CD4-positive, alpha-beta T cell (primary cell): Measurements from ENCODE around the gene STAT6. TPM values are rescaled to one million over a fixed set of nuclear protein-coding genes. Genes with fewer than 3 reads are reported as not detected.

ENCODE experiments used
- ATAC-seq: fragments of 200-7000 bp; cut with Tn5 transposase; one replicate; pipeline ENCODE4 v1.10.0; 2022; ENCODE audit warnings: mild to moderate bottlenecking; ENCODE audit not compliant: poor library complexity
- CTCF ChIA-PET: fragments of 350-600 bp; sonication (Branson Sonifier 250); formaldehyde crosslinking; loops from one replicate; lab custom pipeline; 2021; ENCODE audit warnings: antibody characterized with exemption, inconsistent platforms; lab: Charles Lee
- POLR2A ChIA-PET: fragments of 350-600 bp; sonication (Branson Sonifier 250); formaldehyde crosslinking; loops from one replicate; lab custom pipeline; 2021; ENCODE audit warnings: antibody characterized with exemption, inconsistent platforms; lab: Charles Lee
- DNase-seq, 14 experiments: peaks; one replicate each; pipeline ENCODE4 v3.0.0-alpha.2; 2013 to 2020; ENCODE audit warnings: mixed read lengths in 2 of 14
- H3K27ac ChIP-seq, 2 donors: one replicate each; pipeline versions ENCODE4 v1.5.1 to v1.7.0; 2013; ENCODE audit warnings: low read length in 2 of 2, low read depth in 1 of 2, mild to moderate bottlenecking in 1 of 2
- H3K27me3 ChIP-seq, 2 experiments: 1 replicate in 1 of 2; 2 replicates in 1 of 2; pipeline versions ENCODE4 v1.6.1 to v1.7.0; 2013; ENCODE audit warnings: low read length in 2 of 2, control low read depth in 1 of 2, mild to moderate bottlenecking in 1 of 2, moderate library complexity in 1 of 2; ENCODE audit not compliant: insufficient read depth in 2 of 2, control insufficient read depth in 1 of 2
- H3K36me3 ChIP-seq: one replicate; pipeline ENCODE4 v1.6.1; 2013; ENCODE audit warnings: low read length, control low read depth; ENCODE audit not compliant: insufficient read depth
- H3K4me1 ChIP-seq: one replicate; pipeline ENCODE4 v1.6.1; 2013; ENCODE audit warnings: low read length, control low read depth; ENCODE audit not compliant: insufficient read depth
- H3K4me3 ChIP-seq: one replicate; pipeline ENCODE4 v1.5.1; 2013; ENCODE audit warnings: mild to moderate bottlenecking, low read length, moderate library complexity
- H3K9me3 ChIP-seq, 2 experiments: 1 replicate in 1 of 2; 2 replicates in 1 of 2; pipeline versions ENCODE4 v1.6.1 to v1.7.0; 2013; ENCODE audit warnings: low read length in 2 of 2, mild to moderate bottlenecking in 2 of 2, control low read depth in 1 of 2, moderate library complexity in 1 of 2; ENCODE audit not compliant: control insufficient read depth in 1 of 2, insufficient read depth in 1 of 2
- H3K27ac Mint-ChIP-seq: one replicate; pipeline ENCODE4 v1.8.0; 2020; ENCODE audit warnings: mixed read lengths
- H3K27me3 Mint-ChIP-seq: one replicate; pipeline ENCODE4 v1.8.0; 2021; ENCODE audit warnings: mixed read lengths
- H3K36me3 Mint-ChIP-seq: one replicate; pipeline ENCODE4 v1.8.0; 2021; ENCODE audit warnings: low read depth, mixed read lengths
- H3K4me1 Mint-ChIP-seq: one replicate; pipeline ENCODE4 v1.8.0; 2021; ENCODE audit warnings: low read depth, mixed read lengths
- H3K4me3 Mint-ChIP-seq: one replicate; pipeline ENCODE4 v1.8.0; 2020; ENCODE audit warnings: mild to moderate bottlenecking, mixed read lengths
- H3K9me3 Mint-ChIP-seq: one replicate; pipeline ENCODE4 v1.8.0; 2020; ENCODE audit warnings: mixed read lengths
- intact Hi-C, 2 experiments: fragments of 100-400 bp; cut with DNase I in 1 of 2; cut with micrococcal nuclease in 1 of 2; formaldehyde crosslinking; loops; one replicate each; pipeline versions ENCODE4 v1.15.1 to v1.9.0; 2023 to 2025; cut with DNase I, micrococcal nuclease
- total RNA-seq, 174 experiments: library from RNA in 2 of 174; stranded (reverse) in 2 of 174; gene quantifications; one replicate each; pipeline ENCODE4 v1.2.3 and lab custom pipeline; 2021 to 2026
- TF ChIP-seq, protein P1 (sequence below): fragments of 200-600 bp; IDR thresholded peaks from one replicate; pipeline ENCODE4 v1.8.0; 2022; ENCODE audit warnings: antibody characterized with exemption, mild to moderate bottlenecking

STAT6 gene
- total RNA-seq, 2 experiments from 2014 or later, result 133 to 144 TPM

DNA sequence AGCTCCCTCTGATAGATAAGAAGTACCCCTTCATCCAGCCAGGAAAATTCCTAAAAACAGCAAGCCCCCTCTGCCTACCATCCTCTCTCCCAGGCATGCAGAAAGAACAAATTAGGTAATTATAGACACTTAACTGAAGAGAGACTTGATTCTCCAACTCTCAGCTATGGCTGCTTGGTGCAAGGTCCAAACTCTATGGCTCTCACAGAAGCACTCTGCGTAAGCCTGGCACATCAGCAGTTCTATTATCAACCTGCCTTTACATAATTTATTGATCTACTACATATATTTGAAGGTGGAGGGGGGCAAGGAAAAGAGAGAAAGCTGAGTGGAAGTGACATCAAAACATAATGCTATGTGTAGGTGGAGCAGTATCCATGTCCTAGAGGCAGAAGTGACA lies 60.2 kb downstream of the STAT6 start:
- H3K27ac Mint-ChIP-seq, result no peak overlapping the region
- no peaks in the 10 kb centered on the region for H3K9me3 ChIP-seq
- intact Hi-C loops, result no loop called here
- H3K4me1 ChIP-seq, result peaks cover 20% of the 10 kb centered on the region
- no peaks in the 10 kb centered on the region for H3K36me3 Mint-ChIP-seq
- CTCF ChIA-PET, result interaction anchor here (1.9 kb wide), 1 partner anchor 61 kb away, joined by 5 read pairs; the partner anchor contains the start of gene STAT6
- H3K27me3 ChIP-seq, result no peaks in the 10 kb centered on the region
- H3K4me3 ChIP-seq, result no peak overlapping the region
- H3K27ac ChIP-seq, result no peak overlapping the region
- DNase-seq (no peak), ATAC-seq (no peak)
- H3K4me3 Mint-ChIP-seq, result no peak overlapping the region
- H3K27me3 Mint-ChIP-seq, result no peaks in the 10 kb centered on the region
- TF ChIP-seq, protein P1, sequence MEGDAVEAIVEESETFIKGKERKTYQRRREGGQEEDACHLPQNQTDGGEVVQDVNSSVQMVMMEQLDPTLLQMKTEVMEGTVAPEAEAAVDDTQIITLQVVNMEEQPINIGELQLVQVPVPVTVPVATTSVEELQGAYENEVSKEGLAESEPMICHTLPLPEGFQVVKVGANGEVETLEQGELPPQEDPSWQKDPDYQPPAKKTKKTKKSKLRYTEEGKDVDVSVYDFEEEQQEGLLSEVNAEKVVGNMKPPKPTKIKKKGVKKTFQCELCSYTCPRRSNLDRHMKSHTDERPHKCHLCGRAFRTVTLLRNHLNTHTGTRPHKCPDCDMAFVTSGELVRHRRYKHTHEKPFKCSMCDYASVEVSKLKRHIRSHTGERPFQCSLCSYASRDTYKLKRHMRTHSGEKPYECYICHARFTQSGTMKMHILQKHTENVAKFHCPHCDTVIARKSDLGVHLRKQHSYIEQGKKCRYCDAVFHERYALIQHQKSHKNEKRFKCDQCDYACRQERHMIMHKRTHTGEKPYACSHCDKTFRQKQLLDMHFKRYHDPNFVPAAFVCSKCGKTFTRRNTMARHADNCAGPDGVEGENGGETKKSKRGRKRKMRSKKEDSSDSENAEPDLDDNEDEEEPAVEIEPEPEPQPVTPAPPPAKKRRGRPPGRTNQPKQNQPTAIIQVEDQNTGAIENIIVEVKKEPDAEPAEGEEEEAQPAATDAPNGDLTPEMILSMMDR, result no peak
- peaks cover 27% of the 10 kb centered on the region for H3K4me1 Mint-ChIP-seq
- H3K36me3 ChIP-seq, result no peaks in the 10 kb centered on the region
- POLR2A ChIA-PET, result interaction anchor here (0.9 kb wide), 1 partner anchor 17 kb away, joined by 3 read pairs; no protein-coding TSS in a partner anchor
- H3K9me3 Mint-ChIP-seq, result no peaks in the 10 kb centered on the region

DNA sequence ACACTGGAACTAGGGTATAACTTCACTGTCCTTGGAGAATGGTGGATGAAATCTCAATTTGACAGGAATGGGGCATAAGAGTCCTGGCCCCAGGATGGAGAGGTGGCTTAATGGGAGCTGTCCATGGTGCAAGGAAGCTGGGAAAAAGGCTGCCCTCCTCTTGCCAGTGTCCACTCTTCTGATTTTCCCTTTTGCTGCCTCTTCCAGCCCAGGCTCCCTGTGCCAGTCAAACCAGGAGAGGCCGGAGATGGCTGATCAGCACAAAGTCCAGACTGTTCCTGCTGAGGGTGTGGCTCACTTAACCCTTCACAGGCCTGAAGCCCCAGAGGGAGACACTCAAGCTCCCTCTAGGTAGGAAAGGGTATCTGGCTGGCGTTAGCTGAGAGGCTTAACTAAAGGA lies 61.3 kb downstream of the STAT6 start, which contains the start of gene MYO1A:
Gene MYO1A (minus strand): TSS at position 240 of the 400 bp plus-strand sequence. CDS start 1,806 bp downstream, outside the sequence.
- CTCF ChIA-PET, result interaction anchor here (1.9 kb wide), 1 partner anchor 62 kb away, joined by 5 read pairs; the partner anchor contains the start of gene STAT6
- H3K27ac Mint-ChIP-seq, result no peak within 1 kb of the TSS
- DNase-seq (no peak), ATAC-seq (no peak)
- TF ChIP-seq, protein P1, result no peak
- Histone ChIP-seq H3K36me3 (no peaks in the 10 kb centered on the region), H3K27ac (no peak within 1 kb of the TSS), H3K4me3 (no peak within 1 kb of the TSS), H3K9me3 (no peaks in the 10 kb centered on the region), H3K4me1 (peaks cover 20% of the 10 kb centered on the region), H3K27me3 (no peaks in the 10 kb centered on the region)
- no peak within 1 kb of the TSS for H3K4me3 Mint-ChIP-seq
- H3K27me3 Mint-ChIP-seq, result no peaks in the 10 kb centered on the region
- peaks cover 33% of the 10 kb centered on the region for H3K4me1 Mint-ChIP-seq
- no peaks in the 10 kb centered on the region for H3K36me3 Mint-ChIP-seq
- H3K9me3 Mint-ChIP-seq, result no peaks in the 10 kb centered on the region
- POLR2A ChIA-PET, result no interaction called here
- intact Hi-C loops, result no loop called here

DNA sequence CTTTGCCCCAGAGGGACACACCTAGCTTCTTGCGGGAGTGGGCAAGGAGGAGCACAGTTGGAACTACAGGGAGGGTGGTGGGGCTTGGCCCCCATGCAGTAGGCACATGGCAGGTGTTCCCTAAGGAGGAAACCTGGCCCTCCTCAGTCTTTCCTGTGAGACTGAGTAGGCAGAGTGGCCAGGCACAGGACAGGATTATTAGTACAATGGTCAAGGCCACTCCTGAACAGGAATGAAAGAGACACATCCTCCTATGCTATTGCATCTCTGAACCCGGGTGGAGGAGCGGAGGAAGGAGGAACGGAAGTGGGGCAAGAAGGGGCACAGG lies 62.1 kb downstream of the STAT6 start:
- H3K4me3 Mint-ChIP-seq, result no peak overlapping the region
- H3K4me1 Mint-ChIP-seq, result peaks cover 33% of the 10 kb centered on the region
- H3K4me1 ChIP-seq, result peaks cover 20% of the 10 kb centered on the region
- H3K4me3 ChIP-seq, result no peak overlapping the region
- no peaks in the 10 kb centered on the region for H3K9me3 Mint-ChIP-seq
- intact Hi-C loops, result no loop called here
- H3K36me3 Mint-ChIP-seq, result no peaks in the 10 kb centered on the region
- H3K27me3 ChIP-seq, result no peaks in the 10 kb centered on the region
- H3K27me3 Mint-ChIP-seq, result no peaks in the 10 kb centered on the region
- no peak overlapping the region for H3K27ac Mint-ChIP-seq
- TF ChIP-seq, protein P1, result no peak
- ATAC-seq (no peak), DNase-seq (no peak)
- H3K27ac ChIP-seq, result no peak overlapping the region
- no peaks in the 10 kb centered on the region for H3K36me3 ChIP-seq
- ChIA-PET CTCF (interaction anchor here (1.7 to 1.9 kb wide), 2 partner anchors 24 to 63 kb away, joined by 5 read pairs; partner anchors contain the start of gene STAT6), POLR2A (interaction anchor here (0.9 kb wide), 1 partner anchor 23 kb away, joined by 3 read pairs; no protein-coding TSS in a partner anchor)
- no peaks in the 10 kb centered on the region for H3K9me3 ChIP-seq
